ENCODE data around the gene PPME1. TPM values are rescaled to one million over a fixed set of nuclear protein-coding genes. Genes with fewer than 3 reads are reported as not detected.

The PPME1 gene
- total RNA-seq, 2 donors from 2014 or later: 15.3 to 17.8 TPM

DNA sequence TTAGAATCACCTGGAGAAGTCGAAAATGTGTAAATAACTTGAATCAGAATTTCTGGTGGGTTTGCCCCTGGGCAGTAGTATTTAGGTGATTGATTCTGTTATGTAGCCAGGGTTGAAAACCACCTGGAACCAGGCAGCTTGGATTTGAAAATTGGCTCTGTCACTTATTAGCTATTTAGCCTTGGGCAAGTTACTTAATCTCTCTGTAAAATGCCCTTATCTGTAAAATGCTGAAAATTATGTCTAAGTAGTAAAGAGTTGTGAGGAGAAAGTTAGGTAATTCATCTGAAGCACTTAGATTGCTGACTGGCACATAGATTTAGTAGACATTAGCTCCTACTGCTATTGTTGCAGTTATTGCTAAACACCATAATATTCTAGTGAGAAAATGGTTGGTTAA is 49.3 kb downstream of the PPME1 start:
- H3K4me3 Mint-ChIP-seq: no peak overlapping the region
- no peaks in the 10 kb centered on the region for H3K9me3 ChIP-seq (ENCODE audit: control insufficient read depth, low read length, poor library complexity, severe bottlenecking)
- DNase-seq (no peak), ATAC-seq (no peak)
- H3K4me1 Mint-ChIP-seq: no peaks in the 10 kb centered on the region
- peaks cover 3% of the 10 kb centered on the region for H3K36me3 Mint-ChIP-seq (ENCODE audit: low read depth)
- H3K27me3 Mint-ChIP-seq: no peaks in the 10 kb centered on the region
- H3K27ac Mint-ChIP-seq: peak overlapping the region; percentile 24

DNA sequence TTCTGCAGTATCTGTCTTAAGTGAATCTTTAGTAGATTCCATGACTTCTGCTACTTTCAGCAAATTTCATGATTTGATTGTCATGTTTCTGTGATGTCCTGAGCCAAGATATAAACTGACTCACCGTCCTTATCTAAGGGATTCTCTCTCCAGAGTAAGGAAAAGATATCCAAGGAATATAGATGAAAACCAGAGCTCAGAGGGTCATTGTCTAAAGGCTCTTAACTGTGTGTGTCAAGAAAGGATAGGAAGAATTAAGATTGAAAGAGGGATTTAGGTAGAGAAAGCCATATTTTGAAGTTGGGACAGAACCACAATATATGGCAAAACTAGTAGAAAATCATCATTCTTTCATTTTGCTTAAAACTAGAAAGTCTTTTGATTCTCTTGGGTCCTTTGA is 50.7 kb downstream of the PPME1 start:
- no peaks in the 10 kb centered on the region for H3K27me3 Mint-ChIP-seq
- no peaks in the 10 kb centered on the region for H3K9me3 ChIP-seq (ENCODE audit: control insufficient read depth, low read length, poor library complexity, severe bottlenecking)
- no peak overlapping the region for H3K27ac Mint-ChIP-seq
- no peak for ATAC-seq
- H3K36me3 Mint-ChIP-seq (ENCODE audit: low read depth): no peaks in the 10 kb centered on the region
- no peak overlapping the region for H3K4me3 Mint-ChIP-seq
- no peaks in the 10 kb centered on the region for H3K4me1 Mint-ChIP-seq
- DNase-seq: no peak

DNA sequence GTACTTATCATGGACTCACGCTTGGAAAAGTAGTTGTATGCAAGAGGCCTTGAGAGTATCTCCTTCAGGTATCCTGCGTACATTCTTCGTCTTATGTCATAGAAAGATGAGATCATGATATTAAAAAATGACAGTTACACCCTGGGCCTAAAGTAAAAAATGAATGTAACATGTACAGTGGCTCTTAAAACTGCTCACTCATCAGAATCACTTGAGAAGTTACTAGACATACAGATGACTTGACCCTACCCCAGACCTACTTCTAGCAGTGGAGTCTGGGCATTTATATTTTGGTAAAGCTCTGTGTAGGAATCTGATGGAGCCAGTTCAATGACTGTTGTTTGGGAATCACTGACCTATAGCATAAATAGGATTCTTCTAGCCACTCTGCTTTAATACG is 54.5 kb downstream of the PPME1 start:
- ATAC-seq (no peak), DNase-seq (no peak)
- Mint-ChIP-seq H3K4me3 (no peak overlapping the region), H3K4me1 (no peaks in the 10 kb centered on the region), H3K27me3 (no peaks in the 10 kb centered on the region), H3K27ac (no peak overlapping the region), H3K36me3 (ENCODE audit: low read depth) (no peaks in the 10 kb centered on the region)
- H3K9me3 ChIP-seq (ENCODE audit: control insufficient read depth, low read length, poor library complexity, severe bottlenecking): no peaks in the 10 kb centered on the region

DNA sequence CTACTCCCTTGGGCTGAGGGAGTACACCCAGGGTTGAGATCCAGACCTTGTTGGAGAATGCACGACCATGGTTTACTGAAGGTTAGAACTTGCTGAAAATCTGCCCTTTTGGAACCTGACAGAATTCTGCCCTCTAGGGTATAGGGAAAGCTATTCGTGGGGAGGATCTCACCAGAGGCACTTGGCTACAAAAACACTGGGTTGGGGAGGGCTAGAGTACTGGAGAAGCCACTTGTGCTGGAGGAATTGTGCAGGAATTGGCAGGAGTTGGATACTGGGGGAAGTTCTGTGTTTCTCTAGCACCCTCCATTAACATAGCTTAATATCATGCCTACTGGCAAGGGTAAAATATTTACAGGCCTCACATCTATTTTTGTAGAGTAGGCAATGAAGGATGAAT is 55.8 kb downstream of the PPME1 start:
- no peaks in the 10 kb centered on the region for H3K9me3 ChIP-seq (ENCODE audit: control insufficient read depth, low read length, poor library complexity, severe bottlenecking)
- Mint-ChIP-seq H3K36me3 (ENCODE audit: low read depth) (peaks cover 1% of the 10 kb centered on the region), H3K4me3 (no peak overlapping the region), H3K4me1 (peaks cover 2% of the 10 kb centered on the region), H3K27me3 (no peaks in the 10 kb centered on the region), H3K27ac (peak overlapping the region; percentile 14)
- ATAC-seq (no peak), DNase-seq (no peak)

DNA sequence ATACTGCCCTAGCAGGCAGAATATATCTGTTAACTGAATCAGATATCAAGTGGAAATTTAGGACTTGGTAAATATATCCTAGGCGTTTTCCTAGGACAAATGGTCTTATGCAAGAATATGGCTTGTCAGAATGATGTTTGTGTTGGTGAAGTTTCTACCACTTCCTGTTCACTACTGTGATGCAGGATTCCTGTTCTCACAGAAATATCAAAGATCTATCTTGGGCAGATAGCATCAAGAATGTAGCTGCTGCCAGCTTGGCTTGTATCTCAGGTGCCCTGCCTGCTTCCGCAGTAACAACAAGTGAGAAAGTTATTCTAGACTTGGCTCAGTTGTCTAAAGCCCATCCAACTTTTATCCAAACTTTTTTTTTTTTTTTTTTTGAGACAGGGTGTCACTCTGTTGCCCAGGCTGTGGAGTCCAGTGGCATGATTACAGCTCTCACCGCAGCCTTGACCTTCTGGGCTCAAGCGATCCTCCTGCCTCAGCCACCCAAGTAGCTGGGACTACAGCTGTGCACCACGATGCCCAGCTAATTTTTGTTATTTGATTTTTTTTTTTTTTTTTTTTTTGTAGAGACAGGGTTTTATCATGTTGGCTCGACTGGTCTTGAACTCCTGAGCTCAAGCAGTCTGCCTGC is 61.3 kb downstream of the PPME1 start:
- peaks cover 6% of the 10 kb centered on the region for H3K4me1 Mint-ChIP-seq
- peak; percentile 97 for ATAC-seq
- H3K4me3 Mint-ChIP-seq: peak overlapping the region; percentile 56
- no peak for DNase-seq
- H3K27me3 Mint-ChIP-seq: no peaks in the 10 kb centered on the region
- H3K9me3 ChIP-seq (ENCODE audit: control insufficient read depth, low read length, poor library complexity, severe bottlenecking): no peaks in the 10 kb centered on the region
- H3K27ac Mint-ChIP-seq: no peak overlapping the region
- peaks cover 2% of the 10 kb centered on the region for H3K36me3 Mint-ChIP-seq (ENCODE audit: low read depth)

DNA sequence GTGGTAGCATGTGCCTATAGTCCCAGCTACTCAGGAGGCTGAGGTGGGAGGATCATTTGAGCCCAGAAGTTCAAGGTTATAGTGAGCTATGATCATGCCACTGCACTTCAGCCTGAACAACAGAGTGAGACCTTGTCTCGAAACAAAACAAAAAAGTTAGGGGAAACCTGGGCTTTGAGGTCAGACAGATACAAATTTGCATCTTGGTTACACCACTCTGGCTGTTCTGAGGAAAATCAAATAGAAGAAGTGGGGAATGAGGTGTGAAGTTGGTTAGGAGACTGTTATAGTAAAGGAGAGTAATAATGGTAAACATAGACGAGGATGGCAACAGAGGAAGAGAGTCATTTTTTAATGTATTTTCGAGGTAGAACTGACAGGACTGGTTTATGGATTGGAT is 62.6 kb downstream of the PPME1 start:
- Mint-ChIP-seq H3K4me1 (peaks cover 6% of the 10 kb centered on the region), H3K36me3 (ENCODE audit: low read depth) (peaks cover 2% of the 10 kb centered on the region), H3K27me3 (no peaks in the 10 kb centered on the region), H3K4me3 (no peak overlapping the region), H3K27ac (no peak overlapping the region)
- no peaks in the 10 kb centered on the region for H3K9me3 ChIP-seq (ENCODE audit: control insufficient read depth, low read length, poor library complexity, severe bottlenecking)
- no peak for DNase-seq
- no peak for ATAC-seq

DNA sequence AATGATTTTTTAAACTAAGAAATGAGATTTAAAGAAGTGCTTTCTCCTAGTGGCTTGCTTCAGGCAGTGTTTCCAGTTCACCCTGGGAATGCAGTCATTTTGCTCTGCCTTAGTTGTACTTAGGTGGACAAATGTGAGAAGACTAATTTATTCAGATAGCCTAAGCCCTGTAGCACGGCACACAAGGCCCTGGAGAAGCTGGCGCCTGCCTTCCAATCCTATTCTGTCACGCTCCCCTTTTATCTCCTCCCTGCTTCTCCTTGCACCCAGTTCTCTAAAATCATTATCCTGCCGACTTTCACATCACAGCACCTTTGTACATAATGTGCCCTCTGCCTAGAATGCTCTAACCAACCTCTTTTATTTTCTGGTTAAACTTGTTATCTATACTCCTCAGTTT is 64.0 kb downstream of the PPME1 start:
- Mint-ChIP-seq H3K4me1 (peaks cover 6% of the 10 kb centered on the region), H3K4me3 (no peak overlapping the region), H3K27ac (no peak overlapping the region), H3K27me3 (no peaks in the 10 kb centered on the region), H3K36me3 (ENCODE audit: low read depth) (peaks cover 12% of the 10 kb centered on the region)
- no peaks in the 10 kb centered on the region for H3K9me3 ChIP-seq (ENCODE audit: control insufficient read depth, low read length, poor library complexity, severe bottlenecking)
- DNase-seq: no peak
- no peak for ATAC-seq

DNA sequence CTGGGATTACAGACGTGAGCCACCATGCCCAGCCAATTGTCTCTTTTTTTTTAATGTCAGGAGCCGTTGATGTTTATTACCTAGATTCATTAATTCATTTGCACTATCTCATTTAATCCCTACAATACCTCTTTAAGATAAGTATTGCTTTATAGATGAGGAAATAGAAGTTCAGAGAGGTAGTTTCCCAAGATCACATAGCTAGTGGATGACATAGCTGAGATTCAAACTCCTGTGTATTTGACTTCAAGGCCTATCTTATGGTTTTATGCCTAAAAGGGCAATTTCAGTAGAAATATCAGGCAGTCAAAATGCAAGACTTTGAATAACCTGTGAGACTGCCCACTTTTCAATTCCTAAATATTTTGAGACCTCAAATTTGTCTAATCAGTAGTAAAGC is 66.5 kb downstream of the PPME1 start:
- no peaks in the 10 kb centered on the region for H3K4me1 Mint-ChIP-seq
- H3K27me3 Mint-ChIP-seq: no peaks in the 10 kb centered on the region
- ATAC-seq (no peak), DNase-seq (no peak)
- no peak overlapping the region for H3K27ac Mint-ChIP-seq
- H3K4me3 Mint-ChIP-seq: no peak overlapping the region
- H3K36me3 Mint-ChIP-seq (ENCODE audit: low read depth): peaks cover 12% of the 10 kb centered on the region
- no peaks in the 10 kb centered on the region for H3K9me3 ChIP-seq (ENCODE audit: control insufficient read depth, low read length, poor library complexity, severe bottlenecking)

DNA sequence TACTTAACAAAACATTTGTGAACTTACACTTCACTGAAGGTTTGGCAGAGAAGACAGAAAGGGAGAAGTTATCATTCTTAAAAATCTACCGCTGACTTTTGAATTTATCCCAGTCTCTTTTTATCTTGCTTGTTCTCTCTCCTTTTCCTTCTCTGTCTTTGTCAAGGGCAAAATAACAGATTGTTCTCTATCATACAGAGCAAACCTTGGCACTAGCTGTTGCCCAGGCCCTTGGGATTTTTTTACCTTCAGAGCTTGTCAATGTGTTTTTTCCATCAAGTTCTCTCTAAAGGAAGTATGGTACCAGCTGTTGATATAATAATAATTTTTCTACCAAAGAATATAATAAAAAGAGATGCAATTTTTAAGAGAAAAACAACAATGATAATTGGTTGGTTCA is 67.2 kb downstream of the PPME1 start:
- H3K4me1 Mint-ChIP-seq: no peaks in the 10 kb centered on the region
- DNase-seq: no peak
- H3K4me3 Mint-ChIP-seq: no peak overlapping the region
- H3K36me3 Mint-ChIP-seq (ENCODE audit: low read depth): peaks cover 12% of the 10 kb centered on the region
- no peaks in the 10 kb centered on the region for H3K27me3 Mint-ChIP-seq
- ATAC-seq: no peak
- no peak overlapping the region for H3K27ac Mint-ChIP-seq
- H3K9me3 ChIP-seq (ENCODE audit: control insufficient read depth, low read length, poor library complexity, severe bottlenecking): no peaks in the 10 kb centered on the region

DNA sequence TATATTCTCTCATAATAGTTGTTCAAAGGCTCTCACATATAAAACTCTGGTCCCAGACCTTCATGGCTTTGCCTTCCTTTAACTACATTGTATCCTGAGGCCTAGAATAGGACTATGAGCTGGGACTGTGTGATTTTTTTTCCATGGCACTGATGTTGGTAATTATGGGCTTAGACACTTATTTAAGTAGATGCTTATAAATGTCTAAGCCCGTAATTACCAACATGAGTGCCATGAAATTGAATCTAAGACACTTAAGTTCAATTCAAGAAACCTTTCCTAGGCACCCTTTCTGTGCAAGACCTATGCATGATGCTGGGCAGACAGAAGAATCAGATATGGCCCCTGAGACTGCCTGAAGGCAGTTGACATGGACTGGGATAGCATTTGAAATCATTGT is 77.4 kb downstream of the PPME1 start:
- Mint-ChIP-seq H3K27ac (no peak overlapping the region), H3K36me3 (ENCODE audit: low read depth) (peaks cover 14% of the 10 kb centered on the region), H3K27me3 (no peaks in the 10 kb centered on the region), H3K4me3 (no peak overlapping the region), H3K4me1 (no peaks in the 10 kb centered on the region)
- ATAC-seq: no peak
- H3K9me3 ChIP-seq (ENCODE audit: control insufficient read depth, low read length, poor library complexity, severe bottlenecking): no peaks in the 10 kb centered on the region
- no peak for DNase-seq

DNA sequence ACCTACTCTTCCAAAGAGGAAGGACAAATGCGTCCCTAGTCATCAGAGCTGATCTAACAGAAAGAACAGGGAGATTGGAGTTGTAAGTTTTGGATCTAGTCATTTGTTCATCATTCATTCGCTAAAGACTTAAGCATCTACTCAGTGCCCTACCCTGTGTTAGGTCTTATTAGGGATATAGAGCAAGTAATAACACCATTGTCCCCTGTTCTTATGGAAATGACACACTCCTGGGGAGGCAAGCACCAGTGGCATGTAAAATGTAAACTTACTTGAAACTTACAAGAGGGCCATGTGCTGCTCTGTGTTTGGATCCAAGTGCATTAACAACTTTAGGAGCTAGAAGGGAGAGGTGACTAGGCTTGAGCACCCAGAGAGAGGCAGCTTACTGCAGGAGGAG is 78.4 kb downstream of the PPME1 start:
- Mint-ChIP-seq H3K27me3 (no peaks in the 10 kb centered on the region), H3K4me1 (no peaks in the 10 kb centered on the region), H3K4me3 (no peak overlapping the region), H3K36me3 (ENCODE audit: low read depth) (peaks cover 15% of the 10 kb centered on the region), H3K27ac (no peak overlapping the region)
- no peak for DNase-seq
- H3K9me3 ChIP-seq (ENCODE audit: control insufficient read depth, low read length, poor library complexity, severe bottlenecking): no peaks in the 10 kb centered on the region
- no peak for ATAC-seq

DNA sequence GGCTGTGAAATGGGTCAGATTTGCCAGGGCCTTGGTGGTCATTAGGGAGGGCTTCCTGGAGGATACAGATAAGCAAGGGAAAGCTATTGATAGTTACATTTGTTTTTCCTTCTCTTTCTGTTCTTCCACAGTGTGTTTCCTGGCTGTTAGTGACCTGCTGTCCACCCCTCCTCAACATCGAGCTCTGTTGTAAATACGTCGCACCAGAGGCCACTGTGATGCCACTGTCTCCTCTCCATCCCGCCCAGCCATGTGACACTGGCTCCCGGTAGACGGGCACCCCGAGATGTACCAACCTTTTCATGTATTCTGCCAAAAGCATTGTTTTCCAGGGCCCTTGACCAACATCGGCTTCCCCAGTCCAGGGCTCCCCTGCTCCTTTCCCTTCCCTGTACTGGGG is 82.3 kb downstream of the PPME1 start:
- no peak overlapping the region for H3K27ac Mint-ChIP-seq
- H3K36me3 Mint-ChIP-seq (ENCODE audit: low read depth): peaks cover 13% of the 10 kb centered on the region
- no peak overlapping the region for H3K4me3 Mint-ChIP-seq
- H3K4me1 Mint-ChIP-seq: peaks cover 6% of the 10 kb centered on the region
- no peaks in the 10 kb centered on the region for H3K9me3 ChIP-seq (ENCODE audit: control insufficient read depth, low read length, poor library complexity, severe bottlenecking)
- DNase-seq: no peak
- H3K27me3 Mint-ChIP-seq: no peaks in the 10 kb centered on the region
- ATAC-seq: no peak

DNA sequence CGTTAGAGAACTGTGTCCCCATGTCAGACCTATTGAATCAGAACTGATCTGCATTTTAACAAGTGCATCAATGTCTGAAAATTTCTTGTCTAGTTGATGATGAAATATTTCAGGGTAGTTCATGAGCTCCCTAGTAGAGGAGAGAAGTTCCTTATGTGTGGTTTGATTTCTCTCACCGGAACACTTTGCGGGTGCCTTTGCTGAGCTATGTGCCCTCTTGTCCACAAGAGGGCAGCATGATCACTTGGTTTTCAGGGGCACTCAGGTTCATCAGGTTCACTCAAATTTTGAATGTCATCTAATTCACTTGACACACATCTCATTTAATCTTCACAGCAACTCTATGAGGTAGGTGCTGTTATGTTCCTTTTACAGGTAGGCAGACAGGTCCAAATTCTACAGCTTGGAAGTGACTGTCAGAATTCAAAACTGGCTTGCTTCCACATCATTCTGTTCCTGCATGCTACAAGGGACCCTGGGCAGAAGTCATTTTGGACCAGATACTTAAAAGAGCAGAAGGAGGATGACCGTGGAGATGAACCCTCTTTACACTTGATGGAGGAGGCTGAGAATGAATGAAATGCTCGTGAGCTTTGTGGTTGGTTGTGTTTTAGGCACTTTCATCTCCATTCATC is 84.8 kb downstream of the PPME1 start:
- peaks cover 6% of the 10 kb centered on the region for H3K4me1 Mint-ChIP-seq
- H3K4me3 Mint-ChIP-seq: no peak overlapping the region
- peaks cover 10% of the 10 kb centered on the region for H3K36me3 Mint-ChIP-seq (ENCODE audit: low read depth)
- no peaks in the 10 kb centered on the region for H3K27me3 Mint-ChIP-seq
- DNase-seq (peak; percentile 26 to 31 (median 31)), ATAC-seq (peak; percentile 80)
- H3K9me3 ChIP-seq (ENCODE audit: control insufficient read depth, low read length, poor library complexity, severe bottlenecking): no peaks in the 10 kb centered on the region
- no peak overlapping the region for H3K27ac Mint-ChIP-seq
